A549 (cell line): Measurements from ENCODE around the gene ZDHHC11.
"Not testable (repeated sequence)": the region's sequence is repeated elsewhere in the genome, so short reads cannot be mapped to it uniquely, and the experiment has no call there.

Experiments used
- CTCF ChIP-seq: fragments of >200 bp; sonication (Bioruptor Twin); formaldehyde crosslinking; IDR thresholded peaks from 3 replicates; pipeline ENCODE4 v1.5.1; 2016
- EP300 ChIP-seq, 2 experiments: fragments of >200 bp; sonication (Bioruptor Twin); formaldehyde crosslinking; IDR thresholded peaks; 2 replicates in 1 of 2; 3 replicates in 1 of 2; pipeline ENCODE4 v1.6.1; 2016 to 2017
- HEYL ChIP-seq: fragments of 250-450 bp; sonication (Bioruptor Pico); IDR thresholded peaks from 2 replicates; pipeline ENCODE4 v1.8.0; 2021; ENCODE audit warnings: mild to moderate bottlenecking, moderate library complexity
- JUNB ChIP-seq: fragments of >200 bp; sonication (Bioruptor Twin); formaldehyde crosslinking; IDR thresholded peaks from 2 replicates; pipeline ENCODE4 v1.6.1; 2016
- KDM1A ChIP-seq: fragments of 200-600 bp; sonication (generic); IDR thresholded peaks from 2 replicates; pipeline ENCODE4 v1.6.1; 2016; ENCODE audit warnings: low read depth, mild to moderate bottlenecking
- KDM5A ChIP-seq: fragments of 200-600 bp; sonication (generic); IDR thresholded peaks from 2 replicates; pipeline ENCODE4 v1.6.1; 2016; ENCODE audit warnings: antibody characterized with exemption, mild to moderate bottlenecking
- MAX ChIP-seq: IDR thresholded peaks from 2 replicates; pipeline ENCODE4 v1.6.1; 2012
- POLR2A ChIP-seq: IDR thresholded peaks from 2 replicates; pipeline ENCODE4 v1.6.1; 2012; ENCODE audit warnings: mild to moderate bottlenecking, low read length
- RAD21 ChIP-seq, 2 experiments: fragments of >200 bp in 1 of 2; sonication (Bioruptor Twin) in 1 of 2; formaldehyde crosslinking in 1 of 2; IDR thresholded peaks in 1 of 2; conservative IDR thresholded peaks in 1 of 2; 2 replicates in 1 of 2; 3 replicates in 1 of 2; pipeline ENCODE4 v1.6.1; 2012 to 2018; ENCODE audit warnings: inconsistent platforms in 1 of 2
- RARB ChIP-seq: fragments of 250-450 bp; sonication (Bioruptor Pico); IDR thresholded peaks from 2 replicates; pipeline ENCODE4 v1.8.0; 2021; ENCODE audit warnings: mild to moderate bottlenecking, moderate library complexity
- SMC3 ChIP-seq: fragments of >200 bp; sonication (Bioruptor Twin); formaldehyde crosslinking; IDR thresholded peaks from 3 replicates; pipeline ENCODE4 v1.6.1; 2018; ENCODE audit warnings: inconsistent platforms
- ZNF302 ChIP-seq: fragments of 250-450 bp; sonication (Bioruptor Pico); IDR thresholded peaks from 2 replicates; pipeline ENCODE4 v1.9.0; 2021; ENCODE audit warnings: inconsistent platforms, mild to moderate bottlenecking, moderate library complexity

GRCh38 chr5:748011-748980 lies 102.5 kb downstream of the ZDHHC11 start:
- TF ChIP-seq CTCF; POLR2A; KDM5A; ZNF302 (CRISPR knock-in tag); SMC3; KDM1A; RARB (CRISPR knock-in tag); MAX; HEYL (CRISPR knock-in tag); RAD21 (conservative IDR thresholded peaks at IDR 0.05 in 1 of 2, IDR thresholded peaks at IDR 0.05 in 1 of 2); EP300 (IDR thresholded peaks at IDR 0.05); JUNB: not testable (repeated sequence)
